Activated gamma-delta T cell (primary cell): ENCODE data around the gene KCNMA1.

Experiments used
- DNase-seq: peaks from one replicate; lab custom pipeline; 2025; lab: John Stamatoyannopoulos, UW

The KCNMA1 gene

GRCh38 chr10:77114181-77114821, 523.3 kb downstream of the KCNMA1 start:
- no peak for DNase-seq

GRCh38 chr10:77111611-77112550, 525.7 kb downstream of the KCNMA1 start:
- no peak for DNase-seq

DNA sequence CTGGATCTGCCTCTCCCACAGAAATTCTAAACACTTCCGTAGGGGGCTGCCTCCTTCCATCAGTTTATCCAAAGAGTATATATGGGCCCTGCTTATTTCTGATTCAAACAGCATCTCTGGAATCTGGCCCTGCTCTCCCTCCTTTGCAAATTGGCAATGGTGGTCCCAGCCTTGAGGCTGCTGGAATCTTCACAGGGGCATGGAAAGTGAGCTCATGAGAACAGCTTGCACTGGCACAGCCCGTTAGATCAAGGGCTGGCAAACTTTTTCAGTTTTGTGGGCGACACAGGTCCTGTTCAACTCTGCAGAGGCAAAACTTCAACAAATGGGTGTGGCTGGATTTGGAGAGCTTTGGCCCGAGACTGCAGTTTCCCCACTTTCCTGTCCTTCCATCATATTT, 526.9 kb downstream of the KCNMA1 start:
- no peak for DNase-seq

- no peak for DNase-seq
These were observed 528.1 kb downstream of the KCNMA1 start for GRCh38 chr10:77109351-77109994.

DNA sequence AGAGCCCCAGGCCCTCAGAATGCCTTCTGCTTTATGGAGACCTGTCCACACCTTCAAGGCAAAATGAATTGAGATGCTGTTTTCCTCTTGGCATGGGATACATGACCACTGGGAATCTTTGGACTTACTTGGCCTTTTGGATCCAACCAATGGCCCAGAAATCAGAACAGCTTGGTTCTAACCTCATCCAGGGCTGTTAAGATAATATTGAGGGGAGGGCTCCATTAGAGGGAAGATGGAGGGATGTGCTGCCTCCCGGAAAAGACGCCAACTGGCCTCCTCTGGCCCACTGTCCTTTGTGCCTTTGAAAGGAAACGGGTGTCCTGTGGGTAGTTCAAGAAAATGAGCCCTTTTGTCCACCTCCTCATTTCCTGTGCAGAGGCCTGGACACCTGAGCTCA, 530.9 kb downstream of the KCNMA1 start:
- no peak for DNase-seq

- DNase-seq, result no peak
These were observed 531.8 kb downstream of the KCNMA1 start for GRCh38 chr10:77105761-77106221.

- no peak for DNase-seq
These were observed 533.1 kb downstream of the KCNMA1 start for GRCh38 chr10:77104459-77104980.

DNA sequence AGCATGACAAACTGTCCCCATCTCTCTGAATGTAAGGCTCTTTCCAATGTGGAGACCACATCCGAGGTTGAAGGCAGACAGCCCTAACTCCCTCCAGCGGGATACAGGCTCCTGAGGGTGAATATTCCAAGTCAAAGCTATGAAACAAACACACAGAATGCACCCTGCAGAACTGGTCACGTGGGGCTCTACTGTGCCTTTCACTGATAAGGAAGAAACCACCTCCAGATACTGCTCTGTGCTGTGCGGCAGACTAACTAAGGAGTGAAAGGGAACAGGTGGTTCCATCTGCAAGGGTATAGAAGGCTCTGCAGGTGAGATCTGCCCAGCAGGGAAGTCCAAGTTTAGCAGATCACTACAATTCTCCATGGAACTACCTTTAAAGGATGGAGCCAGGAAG, 534.4 kb downstream of the KCNMA1 start:
- DNase-seq, result no peak

DNA sequence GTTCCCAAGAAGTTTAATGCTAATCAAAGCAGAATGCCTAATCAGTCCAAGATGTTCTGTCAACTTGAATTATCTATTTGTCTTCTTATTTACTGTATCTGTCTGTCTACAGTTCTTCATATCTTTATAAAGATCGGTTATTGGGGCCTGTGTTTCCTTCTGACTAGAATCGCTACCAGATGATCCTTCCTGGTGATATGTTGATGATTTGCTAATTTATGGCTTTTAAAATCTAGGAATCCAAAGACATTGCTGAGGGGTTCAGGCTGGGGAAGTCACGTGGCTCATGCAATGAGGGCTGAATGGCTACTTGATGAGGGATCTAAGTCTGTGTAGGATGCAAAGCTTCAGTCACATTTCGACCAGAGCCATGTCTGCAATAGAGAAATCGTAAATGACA, 536.3 kb downstream of the KCNMA1 start:
- DNase-seq, result no peak

DNA sequence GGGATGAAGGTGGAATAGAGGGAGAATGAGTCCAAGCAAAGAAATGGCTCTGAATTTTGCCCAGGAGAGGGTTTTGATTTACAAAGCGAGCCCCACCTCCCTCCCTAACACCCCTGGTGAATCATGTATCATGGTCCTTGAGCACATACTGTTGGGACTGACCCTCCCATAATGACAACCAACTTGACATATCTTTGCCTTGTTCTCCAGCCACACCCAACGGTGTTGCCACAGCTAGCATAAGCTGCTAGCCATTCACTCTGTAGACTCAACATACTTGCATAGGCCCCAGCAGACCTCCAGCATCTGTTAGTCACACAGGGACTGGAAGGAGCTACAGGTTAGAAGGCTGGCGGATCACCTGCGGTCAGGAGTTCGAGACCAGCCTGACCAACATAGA, 538.5 kb downstream of the KCNMA1 start:
- no peak for DNase-seq

GRCh38 chr10:77097625-77098024, 540.0 kb downstream of the KCNMA1 start:
- no peak for DNase-seq

DNA sequence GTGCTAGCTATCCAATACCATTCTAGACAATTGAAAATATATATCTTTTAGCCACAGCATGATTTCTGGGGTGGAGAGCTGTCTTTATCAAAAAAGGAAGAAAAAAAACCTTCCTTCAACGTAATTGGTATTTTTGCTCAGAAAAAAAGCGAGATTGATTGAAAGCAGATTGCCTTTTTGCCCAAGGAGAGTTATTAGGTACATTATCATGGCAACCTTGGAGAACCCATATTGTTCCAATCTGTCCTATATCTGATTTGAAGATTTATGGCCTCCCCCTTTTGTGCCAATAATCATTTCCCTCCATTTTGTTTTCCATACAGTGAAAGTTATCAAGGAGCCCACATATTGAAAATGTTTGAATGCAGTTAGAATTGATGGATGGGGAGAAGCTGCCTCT, 544.5 kb downstream of the KCNMA1 start:
- DNase-seq, result no peak

DNA sequence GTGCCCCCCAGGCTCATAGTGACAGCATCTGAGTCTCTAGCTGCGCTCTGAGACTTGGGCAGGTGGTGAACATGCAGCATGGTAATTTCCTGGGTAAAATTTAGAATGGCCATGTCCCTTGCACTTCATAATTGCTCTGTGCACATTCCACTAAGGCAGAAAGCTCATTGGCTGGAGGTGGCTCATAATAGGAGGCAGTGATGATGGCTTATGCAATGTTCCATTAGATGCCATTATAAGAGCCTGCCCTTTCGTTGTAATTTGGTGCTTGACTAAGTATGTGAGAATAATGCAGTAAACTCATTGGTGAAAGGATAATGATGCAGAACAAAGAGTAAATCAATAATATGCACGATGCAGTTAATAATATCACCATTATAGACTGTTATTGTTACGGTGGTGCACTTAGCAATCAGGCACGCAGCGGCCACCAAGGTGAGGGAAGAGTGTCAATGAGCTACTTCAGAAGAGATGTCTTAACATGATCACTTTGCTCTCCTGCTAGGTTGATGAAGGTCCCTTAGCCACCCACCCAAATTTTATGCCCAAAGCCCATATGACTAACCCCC, 545.9 kb downstream of the KCNMA1 start:
- no peak for DNase-seq

- DNase-seq, result no peak
These were observed 546.9 kb downstream of the KCNMA1 start for GRCh38 chr10:77090381-77091356.

DNA sequence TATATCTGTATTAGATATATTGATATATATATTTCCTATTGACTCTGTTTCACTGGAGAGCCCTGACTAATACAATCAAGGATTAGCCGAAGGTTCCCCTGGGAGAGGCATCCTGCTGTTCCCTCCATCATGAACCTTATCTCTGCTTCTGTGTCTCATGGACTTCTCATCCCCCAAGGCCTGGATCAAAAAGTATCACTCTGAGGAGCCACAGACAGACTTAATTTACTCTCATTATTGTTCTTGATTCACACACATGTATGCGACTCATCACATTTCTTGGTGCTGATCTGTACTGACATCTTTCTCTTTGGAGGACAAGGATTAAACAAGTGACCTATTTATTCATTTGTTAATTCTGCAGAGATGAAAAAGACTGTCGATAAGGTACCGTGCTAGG, 550.2 kb downstream of the KCNMA1 start:
- DNase-seq, result no peak

- DNase-seq, result no peak
These were observed 551.5 kb downstream of the KCNMA1 start for GRCh38 chr10:77086081-77086480.

- DNase-seq, result no peak
These were observed 552.3 kb downstream of the KCNMA1 start for GRCh38 chr10:77085344-77085743.

GRCh38 chr10:77084431-77085144, 553.0 kb downstream of the KCNMA1 start:
- no peak for DNase-seq

GRCh38 chr10:77082601-77083252, 554.9 kb downstream of the KCNMA1 start:
- DNase-seq, result no peak

DNA sequence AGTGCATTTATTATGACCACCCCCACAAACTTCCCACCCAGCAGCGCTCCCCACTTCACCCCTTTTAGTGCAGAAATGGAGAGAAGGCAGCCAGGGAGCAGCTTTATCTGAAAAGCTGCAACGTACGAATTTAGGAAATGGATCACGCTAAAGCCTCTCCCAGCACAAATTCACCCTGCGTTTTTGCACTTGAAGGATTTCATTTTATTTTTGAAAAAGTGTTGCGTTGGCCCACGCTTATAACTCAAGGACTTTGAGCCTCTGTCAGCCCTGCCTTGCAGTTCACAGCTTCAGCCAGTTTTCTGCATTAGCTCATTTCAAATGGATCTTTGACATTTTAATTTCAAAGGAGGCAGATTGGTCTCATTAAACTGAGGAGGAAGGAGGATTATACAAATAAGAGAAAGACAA, 556.1 kb downstream of the KCNMA1 start:
- no peak for DNase-seq
